Upper lobe of right lung (tissue), 1 donor: ENCODE measurements around the gene GNG5. TPM values are rescaled to one million over a fixed set of nuclear protein-coding genes. Genes with fewer than 3 reads are reported as not detected.

Experiments used
- ATAC-seq: fragments of 200-7000 bp; cut with Tn5 transposase; one replicate; pipeline ENCODE4 v1.9.1; 2020; ENCODE audit warnings: mild to moderate bottlenecking, moderate library complexity
- DNase-seq: peaks from one replicate; pipeline ENCODE4 v3.0.0-alpha.2; 2020
- H3K27ac ChIP-seq: fragments of 200-600 bp; one replicate; pipeline ENCODE4 v1.8.0; 2022
- H3K27me3 ChIP-seq: fragments of 200-600 bp; one replicate; pipeline ENCODE4 v1.8.0; 2022; ENCODE audit warnings: mild to moderate bottlenecking
- H3K36me3 ChIP-seq: fragments of 200-600 bp; one replicate; pipeline ENCODE4 v1.8.0; 2022
- H3K4me1 ChIP-seq: fragments of 200-600 bp; one replicate; pipeline ENCODE4 v1.8.0; 2022
- H3K4me3 ChIP-seq: fragments of 200-600 bp; one replicate; pipeline ENCODE4 v1.8.0; 2022; ENCODE audit warnings: mild to moderate bottlenecking
- H3K9me3 ChIP-seq: fragments of 200-600 bp; one replicate; pipeline ENCODE4 v1.8.0; 2022
- intact Hi-C: fragments of 100-400 bp; cut with DNase I; formaldehyde crosslinking; loops from one replicate; pipeline ENCODE4 v1.11.0; 2022
- total RNA-seq: library from RNA; stranded (reverse); fragmentation: NEBNext Ultra II Directional; extraction: Animal tissue kit (Norgen Biotek cat#: 25700); gene quantifications from one replicate; pipeline ENCODE4 v1.2.1, GENCODE V29; 2021
- TF ChIP-seq, protein P1 (sequence below): fragments of 200-600 bp; IDR thresholded peaks from one replicate; pipeline ENCODE4 v1.8.0; 2022; ENCODE audit warnings: antibody characterized with exemption
- donor health status: DM: no; HTN: yes; CAD: no; lungs with severe emphysema.

GNG5 gene
- total RNA-seq, 1 donor from 2014 or later, result 133 TPM

DNA sequence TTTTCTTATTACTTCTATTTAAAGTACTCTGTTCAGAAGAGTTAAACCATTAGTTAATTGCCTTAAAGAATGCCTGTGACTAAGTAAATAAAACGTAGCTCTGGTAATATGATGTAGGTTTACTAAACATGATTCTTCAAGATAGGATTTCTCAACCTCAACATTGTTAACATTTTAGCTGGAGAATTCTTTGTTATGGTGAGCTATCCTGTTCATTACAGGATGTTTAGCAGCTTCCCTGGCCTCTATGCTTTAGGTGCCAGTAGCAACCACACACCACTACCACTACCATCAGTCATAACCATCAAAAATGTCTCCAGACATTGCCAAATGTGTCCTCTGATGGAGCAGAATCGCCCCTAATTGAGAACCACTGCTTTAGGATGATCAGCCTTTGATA is 16.6 kb downstream of the GNG5 start:
- Histone ChIP-seq H3K27me3 (no peaks in the 10 kb centered on the region), H3K27ac (no peak overlapping the region), H3K4me1 (no peaks in the 10 kb centered on the region), H3K4me3 (no peak overlapping the region), H3K36me3 (peaks cover 50% of the 10 kb centered on the region), H3K9me3 (no peaks in the 10 kb centered on the region)
- TF ChIP-seq, protein P1, sequence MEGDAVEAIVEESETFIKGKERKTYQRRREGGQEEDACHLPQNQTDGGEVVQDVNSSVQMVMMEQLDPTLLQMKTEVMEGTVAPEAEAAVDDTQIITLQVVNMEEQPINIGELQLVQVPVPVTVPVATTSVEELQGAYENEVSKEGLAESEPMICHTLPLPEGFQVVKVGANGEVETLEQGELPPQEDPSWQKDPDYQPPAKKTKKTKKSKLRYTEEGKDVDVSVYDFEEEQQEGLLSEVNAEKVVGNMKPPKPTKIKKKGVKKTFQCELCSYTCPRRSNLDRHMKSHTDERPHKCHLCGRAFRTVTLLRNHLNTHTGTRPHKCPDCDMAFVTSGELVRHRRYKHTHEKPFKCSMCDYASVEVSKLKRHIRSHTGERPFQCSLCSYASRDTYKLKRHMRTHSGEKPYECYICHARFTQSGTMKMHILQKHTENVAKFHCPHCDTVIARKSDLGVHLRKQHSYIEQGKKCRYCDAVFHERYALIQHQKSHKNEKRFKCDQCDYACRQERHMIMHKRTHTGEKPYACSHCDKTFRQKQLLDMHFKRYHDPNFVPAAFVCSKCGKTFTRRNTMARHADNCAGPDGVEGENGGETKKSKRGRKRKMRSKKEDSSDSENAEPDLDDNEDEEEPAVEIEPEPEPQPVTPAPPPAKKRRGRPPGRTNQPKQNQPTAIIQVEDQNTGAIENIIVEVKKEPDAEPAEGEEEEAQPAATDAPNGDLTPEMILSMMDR, result no peak
- intact Hi-C loops, result no loop called here
- ATAC-seq (no peak), DNase-seq (no peak)

DNA sequence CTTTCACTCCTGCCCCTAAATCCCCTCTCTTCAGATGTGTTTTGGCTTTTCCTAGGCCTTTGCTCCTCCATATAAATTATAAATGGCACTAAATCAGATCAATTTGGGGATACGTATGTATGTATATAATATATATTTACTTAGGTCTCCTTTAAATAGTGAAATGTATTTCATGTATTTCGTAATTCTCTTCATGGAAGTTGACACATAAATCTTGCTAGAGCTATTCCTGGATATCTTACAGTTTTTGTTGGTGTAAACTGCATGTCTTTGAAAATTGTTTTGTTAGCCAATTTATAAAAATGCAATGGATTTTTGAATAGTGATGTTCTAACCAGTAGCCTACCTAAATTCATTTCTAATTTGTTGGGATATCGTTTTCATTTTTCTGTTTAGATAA is 18.3 kb downstream of the GNG5 start:
- Histone ChIP-seq H3K36me3 (peaks cover 57% of the 10 kb centered on the region), H3K9me3 (no peaks in the 10 kb centered on the region), H3K4me1 (no peaks in the 10 kb centered on the region), H3K27me3 (no peaks in the 10 kb centered on the region), H3K27ac (no peak overlapping the region), H3K4me3 (no peak overlapping the region)
- TF ChIP-seq, protein P1, result no peak
- ATAC-seq (no peak), DNase-seq (no peak)
- intact Hi-C loops, result no loop called here

GRCh38 chr1:84481317-84481716 is 25.1 kb downstream of the GNG5 start:
- intact Hi-C loops, result no loop called here
- Histone ChIP-seq H3K27ac (no peak overlapping the region), H3K36me3 (peaks cover 25% of the 10 kb centered on the region), H3K9me3 (no peaks in the 10 kb centered on the region), H3K4me1 (peaks cover 26% of the 10 kb centered on the region), H3K4me3 (no peak overlapping the region), H3K27me3 (peaks cover 15% of the 10 kb centered on the region)
- TF ChIP-seq, protein P1, result no peak
- ATAC-seq (no peak), DNase-seq (no peak)

- no peak overlapping the region for H3K27ac ChIP-seq
- intact Hi-C loops, result no loop called here
- peaks cover 26% of the 10 kb centered on the region for H3K4me1 ChIP-seq
- ATAC-seq (no peak), DNase-seq (no peak)
- no peaks in the 10 kb centered on the region for H3K9me3 ChIP-seq
- TF ChIP-seq, protein P1, result no peak
- peak overlapping the region; percentile 66 for H3K4me3 ChIP-seq
- peaks cover 25% of the 10 kb centered on the region for H3K36me3 ChIP-seq
- peaks cover 22% of the 10 kb centered on the region for H3K27me3 ChIP-seq
Measured at GRCh38 chr1:84480650-84481049, 25.7 kb downstream of the GNG5 start.

DNA sequence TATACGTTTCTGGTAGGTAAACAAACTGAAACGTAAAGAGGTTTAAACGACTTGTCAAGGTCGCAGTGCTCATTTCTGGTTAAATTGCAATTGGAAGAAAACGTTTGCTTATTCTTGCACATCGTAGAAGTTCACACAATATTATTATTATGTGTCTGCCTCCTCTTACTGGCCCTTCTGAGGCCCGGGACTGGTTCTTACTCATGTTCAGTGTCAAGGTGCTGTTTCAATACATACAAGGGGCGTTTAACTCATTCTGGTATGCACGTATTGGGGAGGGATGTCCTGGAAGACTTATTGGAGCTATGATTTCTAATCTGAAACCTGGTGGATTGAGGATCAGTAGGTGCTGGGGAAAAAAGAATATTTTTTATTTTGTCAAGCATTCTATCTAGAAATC is 26.4 kb downstream of the GNG5 start:
- ATAC-seq (no peak), DNase-seq (no peak)
- H3K4me3 ChIP-seq, result peak overlapping the region; percentile 66
- H3K9me3 ChIP-seq, result no peaks in the 10 kb centered on the region
- H3K4me1 ChIP-seq, result peaks cover 26% of the 10 kb centered on the region
- TF ChIP-seq, protein P1, result no peak
- H3K36me3 ChIP-seq, result peaks cover 24% of the 10 kb centered on the region
- peaks cover 23% of the 10 kb centered on the region for H3K27me3 ChIP-seq
- peak overlapping the region; percentile 87 for H3K27ac ChIP-seq
- intact Hi-C loops, result no loop called here
